HG03159 (cell line): ENCODE results near the gene DNAJC27.

Experiments used
- ATAC-seq: cut with Tn5 transposase; IDR thresholded peaks from one replicate; pipeline ENCODE4 v1.9.1; 2021; ENCODE audit warnings: mild to moderate bottlenecking, moderate library complexity; ENCODE audit not compliant: unreplicated experiment

DNAJC27 gene

GRCh38 chr2:24909555-24910177 lies 62.1 kb downstream of the DNAJC27 start:
- ATAC-seq, result no peak

DNA sequence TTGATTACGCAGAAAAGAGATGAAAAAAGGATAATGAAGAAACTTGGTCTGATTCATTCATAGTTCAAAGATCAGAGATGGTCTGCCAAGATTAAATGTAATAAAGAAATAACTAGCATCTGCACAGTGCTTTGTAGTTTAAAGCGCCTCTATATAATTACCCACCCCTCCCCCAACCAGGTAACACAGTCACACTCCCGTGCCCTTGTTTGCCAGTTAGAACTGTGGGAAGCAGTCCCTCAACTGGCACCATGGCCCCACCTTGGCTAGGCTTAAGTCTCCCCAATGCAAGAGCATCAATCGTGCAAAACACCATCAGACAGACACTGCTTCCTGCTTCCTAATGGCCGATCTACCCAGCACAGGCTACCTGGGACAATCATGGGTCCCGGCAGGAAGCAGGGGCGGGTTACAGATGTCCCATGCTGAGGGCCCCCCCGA lies 63.3 kb downstream of the DNAJC27 start:
- no peak for ATAC-seq

- no peak for ATAC-seq
Observed at GRCh38 chr2:24907116-24907515, 64.6 kb downstream of the DNAJC27 start.

DNA sequence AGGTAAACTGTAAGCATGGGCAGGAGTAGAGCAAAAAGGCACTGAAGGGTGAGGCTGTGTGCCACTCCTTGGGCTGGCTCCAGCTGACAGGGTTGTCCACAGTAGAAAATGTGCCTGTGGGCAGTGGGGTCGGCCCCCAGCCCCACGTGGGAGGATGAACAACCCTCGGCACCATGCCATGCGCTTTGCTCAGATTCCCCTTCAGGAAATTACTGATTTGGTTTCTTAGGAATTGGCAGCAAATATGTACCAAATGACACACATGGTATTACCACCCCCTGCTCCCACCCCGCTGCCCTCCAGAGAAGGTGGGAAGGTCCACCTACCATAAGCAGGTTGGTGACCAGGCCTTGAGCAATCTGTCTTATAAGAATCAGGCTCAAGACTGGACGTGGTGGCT lies 65.3 kb downstream of the DNAJC27 start:
- no peak for ATAC-seq

- ATAC-seq, result no peak
Observed at GRCh38 chr2:24903161-24904103, 68.3 kb downstream of the DNAJC27 start.

GRCh38 chr2:24899361-24899910 lies 72.3 kb downstream of the DNAJC27 start:
- ATAC-seq, result no peak

DNA sequence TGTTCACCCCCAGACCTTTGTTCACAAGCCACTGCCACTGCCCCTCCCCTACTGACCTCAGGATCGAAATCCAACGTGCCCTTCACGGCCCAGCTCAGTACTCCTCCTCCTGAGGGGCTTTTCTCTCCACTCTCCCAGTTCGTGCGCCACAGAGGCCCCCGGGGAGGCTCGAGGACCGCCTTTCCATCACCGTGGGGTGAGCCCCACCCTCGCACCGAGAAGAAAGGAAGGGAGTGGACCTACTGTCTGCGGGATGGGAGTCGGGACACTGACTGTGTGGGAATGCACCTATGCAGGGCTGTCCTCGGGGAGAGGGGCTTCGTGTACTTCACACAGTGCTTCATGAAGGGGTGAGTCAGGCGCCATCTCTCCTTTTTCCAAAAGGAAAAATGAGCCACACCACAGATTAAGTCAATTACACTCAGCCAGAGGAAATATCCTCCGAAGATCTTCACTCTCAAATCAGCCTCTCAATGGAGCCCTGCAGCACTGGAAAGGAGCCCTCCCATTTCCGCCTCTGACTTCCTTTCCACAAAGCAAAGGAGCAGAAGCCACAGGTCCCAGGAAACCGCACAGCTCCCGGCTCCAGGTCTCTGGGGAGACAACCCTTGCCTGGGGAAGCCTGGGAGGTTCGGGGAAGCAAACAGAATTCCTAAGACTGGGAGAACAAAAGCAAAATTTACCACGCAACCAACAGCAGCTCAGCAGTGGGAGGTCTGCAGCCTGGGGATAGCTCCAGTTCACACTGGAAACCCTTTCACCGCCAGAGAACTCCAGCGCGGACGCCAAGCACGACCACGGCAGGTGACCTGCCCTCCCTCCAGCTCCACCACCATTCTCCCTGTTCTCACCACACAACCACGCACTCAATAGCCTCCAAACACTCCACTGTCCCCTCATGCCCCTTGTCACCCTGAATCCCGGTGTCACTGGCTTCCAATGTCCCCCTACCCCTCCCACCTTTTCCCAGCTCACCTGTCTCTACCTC lies 73.3 kb downstream of the DNAJC27 start:
- ATAC-seq, result no peak

GRCh38 chr2:24894750-24895149 lies 77.0 kb downstream of the DNAJC27 start:
- no peak for ATAC-seq

GRCh38 chr2:24893934-24894333 lies 77.8 kb downstream of the DNAJC27 start:
- ATAC-seq, result no peak
